Mesothelial cell of epicardium (in vitro differentiated cells): Measurements from ENCODE around the gene RANBP1. TPM values are rescaled to one million over a fixed set of nuclear protein-coding genes. Genes with fewer than 3 reads are reported as not detected.
"Not testable (repeated sequence)": the region's sequence is repeated elsewhere in the genome, so short reads cannot be mapped to it uniquely, and the experiment has no call there.

Experiments used
- DNase-seq, 2 experiments: peaks; one replicate each; pipeline ENCODE4 v3.0.0; 2021; ENCODE audit warnings: low spot score in 2 of 2; ENCODE audit not compliant: unreplicated experiment in 2 of 2
- H3K27ac Mint-ChIP-seq: 2 replicates; pipeline ENCODE4 v1.8.0; 2021; ENCODE audit warnings: mixed read lengths
- H3K27me3 Mint-ChIP-seq: 2 replicates; pipeline ENCODE4 v1.8.0; 2021; ENCODE audit warnings: low read depth, mixed read lengths
- H3K36me3 Mint-ChIP-seq: 2 replicates; pipeline ENCODE4 v1.8.0; 2021; ENCODE audit warnings: mixed read lengths
- H3K4me1 Mint-ChIP-seq: 2 replicates; pipeline ENCODE4 v1.8.0; 2021; ENCODE audit warnings: mixed read lengths
- H3K4me3 Mint-ChIP-seq: 2 replicates; pipeline ENCODE4 v1.8.0; 2021; ENCODE audit warnings: mild to moderate bottlenecking, moderate library complexity, mixed read lengths
- H3K9me3 Mint-ChIP-seq: 2 replicates; pipeline ENCODE4 v1.8.0; 2021; ENCODE audit warnings: mixed read lengths
- total RNA-seq: library from RNA; stranded (reverse); gene quantifications from 3 replicates; pipeline ENCODE4 v1.2.1, GENCODE V29; 2021
- TF ChIP-seq, protein P1 (sequence below): fragments of 200-600 bp; sonication (generic); IDR thresholded peaks from one replicate; pipeline ENCODE4 v1.5.0; 2021; ENCODE audit warnings: antibody characterized with exemption; ENCODE audit not compliant: unreplicated experiment

Gene RANBP1
- total RNA-seq, result 154 to 155 TPM (median 154 TPM) in 3 replicates

- peaks cover 18% of the 10 kb centered on the region for H3K4me1 Mint-ChIP-seq
- DNase-seq, result no peak
- peaks cover 10% of the 10 kb centered on the region for H3K36me3 Mint-ChIP-seq
- H3K27me3 Mint-ChIP-seq, result no peaks in the 10 kb centered on the region
- TF ChIP-seq, protein P1, sequence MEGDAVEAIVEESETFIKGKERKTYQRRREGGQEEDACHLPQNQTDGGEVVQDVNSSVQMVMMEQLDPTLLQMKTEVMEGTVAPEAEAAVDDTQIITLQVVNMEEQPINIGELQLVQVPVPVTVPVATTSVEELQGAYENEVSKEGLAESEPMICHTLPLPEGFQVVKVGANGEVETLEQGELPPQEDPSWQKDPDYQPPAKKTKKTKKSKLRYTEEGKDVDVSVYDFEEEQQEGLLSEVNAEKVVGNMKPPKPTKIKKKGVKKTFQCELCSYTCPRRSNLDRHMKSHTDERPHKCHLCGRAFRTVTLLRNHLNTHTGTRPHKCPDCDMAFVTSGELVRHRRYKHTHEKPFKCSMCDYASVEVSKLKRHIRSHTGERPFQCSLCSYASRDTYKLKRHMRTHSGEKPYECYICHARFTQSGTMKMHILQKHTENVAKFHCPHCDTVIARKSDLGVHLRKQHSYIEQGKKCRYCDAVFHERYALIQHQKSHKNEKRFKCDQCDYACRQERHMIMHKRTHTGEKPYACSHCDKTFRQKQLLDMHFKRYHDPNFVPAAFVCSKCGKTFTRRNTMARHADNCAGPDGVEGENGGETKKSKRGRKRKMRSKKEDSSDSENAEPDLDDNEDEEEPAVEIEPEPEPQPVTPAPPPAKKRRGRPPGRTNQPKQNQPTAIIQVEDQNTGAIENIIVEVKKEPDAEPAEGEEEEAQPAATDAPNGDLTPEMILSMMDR, result no peak
- H3K9me3 Mint-ChIP-seq, result no peaks in the 10 kb centered on the region
- H3K4me3 Mint-ChIP-seq, result peak within 1 kb of the TSS; percentile 83
- peak within 1 kb of the TSS; percentile 94 for H3K27ac Mint-ChIP-seq
Observed at GRCh38 chr22:20115691-20116375, at the start of gene RANBP1. Gene RANBP1, plus strand, starts transcription at chr22:20116104. Its CDS starts 81 bp downstream, at chr22:20116185.

GRCh38 chr22:20066617-20067383 is 49.1 kb upstream of the RANBP1 start:
- peaks cover 2% of the 10 kb centered on the region for H3K36me3 Mint-ChIP-seq
- no peaks in the 10 kb centered on the region for H3K4me1 Mint-ChIP-seq
- H3K27ac Mint-ChIP-seq, result no peak overlapping the region
- no peak overlapping the region for H3K4me3 Mint-ChIP-seq
- H3K27me3 Mint-ChIP-seq, result no peaks in the 10 kb centered on the region
- no peaks in the 10 kb centered on the region for H3K9me3 Mint-ChIP-seq
- no peak for DNase-seq
- TF ChIP-seq, protein P1, result no peak

GRCh38 chr22:20067384-20067682 is 48.6 kb upstream of the RANBP1 start:
- not testable (repeated sequence) for H3K36me3 Mint-ChIP-seq, H3K9me3 Mint-ChIP-seq, H3K27ac Mint-ChIP-seq, H3K27me3 Mint-ChIP-seq, H3K4me1 Mint-ChIP-seq, H3K4me3 Mint-ChIP-seq, DNase-seq

DNA sequence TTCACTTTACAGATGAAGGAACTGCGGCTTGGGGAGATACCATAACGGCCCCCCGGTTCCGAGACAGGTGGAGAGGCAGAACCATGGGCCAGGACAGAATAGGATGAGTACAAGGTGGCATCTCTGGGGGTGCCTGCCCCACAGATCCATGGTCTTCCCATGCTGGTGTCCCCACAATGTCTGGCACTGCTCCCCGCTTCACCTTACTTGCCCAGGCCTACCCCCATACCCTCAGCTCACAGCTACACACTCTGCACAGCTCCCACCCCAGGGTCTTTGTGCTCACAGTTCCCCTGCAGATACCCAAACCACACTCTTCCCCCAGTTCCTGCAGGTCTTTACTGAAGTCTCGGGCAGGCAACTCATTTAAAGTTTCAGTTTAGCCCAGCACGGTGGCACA is 47.3 kb upstream of the RANBP1 start:
- DNase-seq, result no peak
- Mint-ChIP-seq H3K27ac (no peak overlapping the region), H3K36me3 (no peaks in the 10 kb centered on the region), H3K27me3 (no peaks in the 10 kb centered on the region), H3K9me3 (no peaks in the 10 kb centered on the region), H3K4me3 (no peak overlapping the region), H3K4me1 (no peaks in the 10 kb centered on the region)
- TF ChIP-seq, protein P1, result no peak

GRCh38 chr22:20069331-20070042 is 46.4 kb upstream of the RANBP1 start:
- no peak for DNase-seq
- no peaks in the 10 kb centered on the region for H3K27me3 Mint-ChIP-seq
- no peak overlapping the region for H3K4me3 Mint-ChIP-seq
- H3K4me1 Mint-ChIP-seq, result no peaks in the 10 kb centered on the region
- H3K9me3 Mint-ChIP-seq, result no peaks in the 10 kb centered on the region
- H3K36me3 Mint-ChIP-seq, result no peaks in the 10 kb centered on the region
- TF ChIP-seq, protein P1, result no peak
- no peak overlapping the region for H3K27ac Mint-ChIP-seq

- H3K27ac Mint-ChIP-seq, result no peak overlapping the region
- no peaks in the 10 kb centered on the region for H3K36me3 Mint-ChIP-seq
- TF ChIP-seq, protein P1, result no peak
- H3K4me1 Mint-ChIP-seq, result no peaks in the 10 kb centered on the region
- no peak overlapping the region for H3K4me3 Mint-ChIP-seq
- no peaks in the 10 kb centered on the region for H3K9me3 Mint-ChIP-seq
- H3K27me3 Mint-ChIP-seq, result no peaks in the 10 kb centered on the region
- no peak for DNase-seq
Observed at GRCh38 chr22:20071524-20071972, 44.4 kb upstream of the RANBP1 start.
